Neural cell (in vitro differentiated cells): ENCODE measurements around the gene NUP62. TPM values are rescaled to one million over a fixed set of nuclear protein-coding genes. Genes with fewer than 3 reads are reported as not detected.

Experiments
- H2AFZ ChIP-seq: fragments of 200-600, 300-800 bp; sonication (generic), shearing (Covaris generic); 2 replicates; pipeline ENCODE4 v1.6.0; 2014; ENCODE audit warnings: low read depth, mild to moderate bottlenecking, antibody characterized with exemption, low read length, moderate library complexity
- H3F3A ChIP-seq: fragments of 200-600 bp; shearing (Covaris generic); 2 replicates; pipeline ENCODE4 v1.6.1; 2016; ENCODE audit warnings: mild to moderate bottlenecking, moderate library complexity, mixed read lengths, antibody characterized with exemption, low read length; ENCODE audit not compliant: insufficient read depth, poor library complexity, severe bottlenecking
- H3K27ac ChIP-seq: fragments of 200-600, 300-800 bp; sonication (generic), shearing (Covaris generic); 2 replicates; pipeline ENCODE4 v1.5.1; 2014; ENCODE audit warnings: mild to moderate bottlenecking, low read length, moderate library complexity
- H3K27me3 ChIP-seq: fragments of 300-800, 200-600 bp; sonication (generic), shearing (Covaris generic); 2 replicates; pipeline ENCODE4 v1.6.0; 2014; ENCODE audit warnings: mild to moderate bottlenecking, low read depth, low read length, moderate library complexity; ENCODE audit not compliant: insufficient read depth
- H3K36me3 ChIP-seq: fragments of 300-800, 200-600 bp; sonication (generic), shearing (Covaris generic); 2 replicates; pipeline ENCODE4 v1.5.1; 2014; ENCODE audit warnings: mild to moderate bottlenecking, antibody characterized with exemption, low read length, moderate library complexity; ENCODE audit not compliant: insufficient read depth
- H3K4me2 ChIP-seq: fragments of 300-800, 200-600 bp; sonication (generic), shearing (Covaris generic); 2 replicates; pipeline ENCODE4 v1.6.0; 2014; ENCODE audit warnings: mild to moderate bottlenecking, low read length
- H3K4me3 ChIP-seq: fragments of 300-800, 200-600 bp; sonication (generic), shearing (Covaris generic); 2 replicates; pipeline ENCODE4 v1.5.1; 2014; ENCODE audit warnings: mild to moderate bottlenecking, low read length, moderate library complexity
- H3K79me2 ChIP-seq: fragments of 200-600 bp; shearing (Covaris generic); replicated peaks from 2 replicates; pipeline ENCODE4 v1.6.0; 2014; ENCODE audit warnings: mild to moderate bottlenecking, low read length, moderate library complexity; ENCODE audit not compliant: insufficient read depth
- H3K9ac ChIP-seq: fragments of 300-800, 200-600 bp; sonication (generic), shearing (Covaris generic); 2 replicates; pipeline ENCODE4 v1.6.1; 2016; ENCODE audit warnings: mild to moderate bottlenecking, low read length, mixed read lengths
- H3K9me2 ChIP-seq: fragments of 200-600 bp; shearing (Covaris generic); 2 replicates; pipeline ENCODE4 v1.6.1; 2016; ENCODE audit warnings: mild to moderate bottlenecking, low read length, mixed read lengths; ENCODE audit not compliant: insufficient read depth
- H3K9me3 ChIP-seq: fragments of 200-600, 300-800 bp; sonication (generic), shearing (Covaris generic); 2 replicates; pipeline ENCODE4 v1.6.1; 2016; ENCODE audit warnings: mild to moderate bottlenecking, mixed run types, low read length, moderate library complexity, mixed read lengths
- H4K20me1 ChIP-seq: fragments of 200-600 bp; shearing (Covaris generic); 2 replicates; pipeline ENCODE4 v1.6.1; 2016; ENCODE audit warnings: mild to moderate bottlenecking, mixed run types; ENCODE audit not compliant: insufficient read depth
- EP300 ChIP-seq: fragments of 450-650 bp; conservative IDR thresholded peaks from 2 replicates; pipeline ENCODE4 v1.6.1; 2014; ENCODE audit warnings: antibody characterized with exemption, mild to moderate bottlenecking, moderate library complexity; ENCODE audit not compliant: poor library complexity, severe bottlenecking
- EZH2 ChIP-seq: fragments of 200-600, 300-800 bp; shearing (Covaris generic), sonication (generic); IDR thresholded peaks from 2 replicates; pipeline ENCODE4 v1.6.1; 2014; ENCODE audit warnings: antibody characterized with exemption, low read length, borderline replicate concordance, mild to moderate bottlenecking; ENCODE audit not compliant: insufficient read depth, poor library complexity, severe bottlenecking
- MXI1 ChIP-seq: fragments of 450-650 bp; conservative IDR thresholded peaks from 2 replicates; pipeline ENCODE4 v1.6.1; 2014; ENCODE audit warnings: antibody characterized with exemption, mild to moderate bottlenecking; ENCODE audit not compliant: poor library complexity, severe bottlenecking
- POLR2AphosphoS5 ChIP-seq: IDR thresholded peaks from 2 replicates; pipeline ENCODE4 v1.6.1; 2012
- RAD21 ChIP-seq: fragments of 450-650 bp; conservative IDR thresholded peaks from 2 replicates; pipeline ENCODE4 v1.6.1; 2014; ENCODE audit warnings: antibody characterized with exemption, mild to moderate bottlenecking, moderate library complexity
- SMC3 ChIP-seq: fragments of 450-650 bp; conservative IDR thresholded peaks from 2 replicates; pipeline ENCODE4 v1.6.1; 2014; ENCODE audit warnings: antibody characterized with exemption, mild to moderate bottlenecking, moderate library complexity; ENCODE audit not compliant: poor library complexity
- TAF1 ChIP-seq: IDR thresholded peaks from 2 replicates; pipeline ENCODE4 v1.6.1; 2012; ENCODE audit warnings: low read depth
- polyA plus RNA-seq: library from polyadenylated mRNA; depleted of rRNA; stranded (reverse); fragments of >200 nt; gene quantifications from 2 replicates; pipeline ENCODE4 v1.2.3, GENCODE V29; 2014
- TF ChIP-seq, protein P1 (sequence below): fragments of 450-650 bp; IDR thresholded peaks from 2 replicates; pipeline ENCODE4 v1.5.1; 2014; ENCODE audit warnings: antibody characterized with exemption, mild to moderate bottlenecking, moderate library complexity; ENCODE audit not compliant: poor library complexity, severe bottlenecking
- TF ChIP-seq, protein P2 (sequence below): IDR thresholded peaks from 2 replicates; pipeline ENCODE4 v1.6.1; 2012; ENCODE audit warnings: borderline replicate concordance

Gene NUP62
- polyA plus RNA-seq, 1 donor from 2014 or later, result 24.9 TPM

DNA sequence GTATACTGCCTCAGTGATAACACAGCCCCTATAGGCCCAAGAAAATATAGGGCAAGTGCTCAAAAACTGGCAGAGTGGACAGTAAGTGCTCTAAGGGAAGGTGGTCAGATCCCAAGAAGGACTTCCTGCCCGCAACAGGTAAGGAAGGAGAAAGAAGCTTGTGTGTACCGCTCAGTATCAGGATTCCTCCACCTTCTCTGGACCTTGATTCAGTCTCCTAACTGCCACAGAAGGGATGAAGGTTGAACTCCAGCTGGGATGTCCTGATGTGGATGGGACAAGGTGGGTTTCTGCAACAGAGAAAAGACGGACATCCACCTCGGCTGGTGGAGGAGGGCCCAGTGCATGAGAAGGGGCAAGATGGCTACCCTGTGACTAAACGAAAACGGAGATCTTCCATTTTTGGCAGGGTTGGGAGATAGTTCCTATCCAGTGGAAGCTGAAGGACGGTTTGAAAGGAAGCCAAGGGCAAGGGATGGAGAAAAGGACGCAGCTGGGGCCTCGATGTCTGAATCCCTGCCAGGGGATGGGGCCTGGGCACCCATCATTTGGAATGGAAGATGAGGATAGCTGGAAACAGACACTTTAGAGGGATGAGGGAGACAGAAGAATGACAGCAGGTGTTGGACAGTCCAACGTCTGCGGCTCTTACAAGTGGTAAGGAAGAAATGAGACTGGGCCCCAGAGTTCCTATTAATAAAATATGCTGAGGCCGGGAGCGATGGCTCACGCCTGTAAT is 1.6 kb downstream of the NUP62 start:
- Histone ChIP-seq H3K79me2 (peaks cover 59% of the 10 kb centered on the region), H3K9me3 (no peaks in the 10 kb centered on the region), H3K9me2 (no peaks in the 10 kb centered on the region), H3K9ac (no peak overlapping the region), H3K36me3 (no peaks in the 10 kb centered on the region), H3F3A (no peaks in the 10 kb centered on the region), H3K27me3 (no peaks in the 10 kb centered on the region), H2AFZ (no peak overlapping the region), H3K4me3 (peak overlapping the region; percentile 92), H3K27ac (no peak overlapping the region), H4K20me1 (no peaks in the 10 kb centered on the region), H3K4me2 (peak overlapping the region; percentile 48)
- TF ChIP-seq TAF1 (no peak), MXI1 (no peak), EP300 (no peak)
- TF ChIP-seq, protein P1, sequence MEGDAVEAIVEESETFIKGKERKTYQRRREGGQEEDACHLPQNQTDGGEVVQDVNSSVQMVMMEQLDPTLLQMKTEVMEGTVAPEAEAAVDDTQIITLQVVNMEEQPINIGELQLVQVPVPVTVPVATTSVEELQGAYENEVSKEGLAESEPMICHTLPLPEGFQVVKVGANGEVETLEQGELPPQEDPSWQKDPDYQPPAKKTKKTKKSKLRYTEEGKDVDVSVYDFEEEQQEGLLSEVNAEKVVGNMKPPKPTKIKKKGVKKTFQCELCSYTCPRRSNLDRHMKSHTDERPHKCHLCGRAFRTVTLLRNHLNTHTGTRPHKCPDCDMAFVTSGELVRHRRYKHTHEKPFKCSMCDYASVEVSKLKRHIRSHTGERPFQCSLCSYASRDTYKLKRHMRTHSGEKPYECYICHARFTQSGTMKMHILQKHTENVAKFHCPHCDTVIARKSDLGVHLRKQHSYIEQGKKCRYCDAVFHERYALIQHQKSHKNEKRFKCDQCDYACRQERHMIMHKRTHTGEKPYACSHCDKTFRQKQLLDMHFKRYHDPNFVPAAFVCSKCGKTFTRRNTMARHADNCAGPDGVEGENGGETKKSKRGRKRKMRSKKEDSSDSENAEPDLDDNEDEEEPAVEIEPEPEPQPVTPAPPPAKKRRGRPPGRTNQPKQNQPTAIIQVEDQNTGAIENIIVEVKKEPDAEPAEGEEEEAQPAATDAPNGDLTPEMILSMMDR, result no peak

DNA sequence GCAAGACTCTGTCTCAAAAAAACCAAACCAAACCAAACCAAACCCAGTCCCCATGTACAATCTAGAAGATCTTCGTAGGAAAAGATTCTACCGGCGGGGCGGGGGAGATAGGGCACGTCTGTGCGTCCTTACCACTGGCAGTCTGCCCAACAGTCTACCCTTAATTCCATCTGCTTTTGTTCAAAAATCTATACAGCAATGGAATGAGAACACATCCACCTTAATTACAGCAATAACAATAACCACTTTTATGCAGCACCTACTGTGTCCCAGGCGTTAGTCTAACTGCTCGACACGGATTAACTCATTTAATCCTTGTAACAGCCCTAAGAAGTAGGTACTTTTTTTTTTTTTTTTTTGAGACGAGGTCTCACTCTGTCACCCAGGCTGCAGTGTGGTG is 2.8 kb downstream of the NUP62 start:
- Histone ChIP-seq H3K36me3 (no peaks in the 10 kb centered on the region), H4K20me1 (no peaks in the 10 kb centered on the region), H3K27ac (no peak overlapping the region), H3K79me2 (peaks cover 64% of the 10 kb centered on the region), H2AFZ (no peak overlapping the region), H3K27me3 (no peaks in the 10 kb centered on the region), H3K9me3 (no peaks in the 10 kb centered on the region), H3F3A (no peaks in the 10 kb centered on the region), H3K4me2 (no peak overlapping the region), H3K4me3 (no peak overlapping the region), H3K9ac (no peak overlapping the region), H3K9me2 (no peaks in the 10 kb centered on the region)
- TF ChIP-seq RAD21 (no peak), EP300 (no peak), SMC3 (no peak), EZH2 (no peak), TAF1 (no peak), MXI1 (no peak), POLR2AphosphoS5 (no peak)
- TF ChIP-seq, protein P2, sequence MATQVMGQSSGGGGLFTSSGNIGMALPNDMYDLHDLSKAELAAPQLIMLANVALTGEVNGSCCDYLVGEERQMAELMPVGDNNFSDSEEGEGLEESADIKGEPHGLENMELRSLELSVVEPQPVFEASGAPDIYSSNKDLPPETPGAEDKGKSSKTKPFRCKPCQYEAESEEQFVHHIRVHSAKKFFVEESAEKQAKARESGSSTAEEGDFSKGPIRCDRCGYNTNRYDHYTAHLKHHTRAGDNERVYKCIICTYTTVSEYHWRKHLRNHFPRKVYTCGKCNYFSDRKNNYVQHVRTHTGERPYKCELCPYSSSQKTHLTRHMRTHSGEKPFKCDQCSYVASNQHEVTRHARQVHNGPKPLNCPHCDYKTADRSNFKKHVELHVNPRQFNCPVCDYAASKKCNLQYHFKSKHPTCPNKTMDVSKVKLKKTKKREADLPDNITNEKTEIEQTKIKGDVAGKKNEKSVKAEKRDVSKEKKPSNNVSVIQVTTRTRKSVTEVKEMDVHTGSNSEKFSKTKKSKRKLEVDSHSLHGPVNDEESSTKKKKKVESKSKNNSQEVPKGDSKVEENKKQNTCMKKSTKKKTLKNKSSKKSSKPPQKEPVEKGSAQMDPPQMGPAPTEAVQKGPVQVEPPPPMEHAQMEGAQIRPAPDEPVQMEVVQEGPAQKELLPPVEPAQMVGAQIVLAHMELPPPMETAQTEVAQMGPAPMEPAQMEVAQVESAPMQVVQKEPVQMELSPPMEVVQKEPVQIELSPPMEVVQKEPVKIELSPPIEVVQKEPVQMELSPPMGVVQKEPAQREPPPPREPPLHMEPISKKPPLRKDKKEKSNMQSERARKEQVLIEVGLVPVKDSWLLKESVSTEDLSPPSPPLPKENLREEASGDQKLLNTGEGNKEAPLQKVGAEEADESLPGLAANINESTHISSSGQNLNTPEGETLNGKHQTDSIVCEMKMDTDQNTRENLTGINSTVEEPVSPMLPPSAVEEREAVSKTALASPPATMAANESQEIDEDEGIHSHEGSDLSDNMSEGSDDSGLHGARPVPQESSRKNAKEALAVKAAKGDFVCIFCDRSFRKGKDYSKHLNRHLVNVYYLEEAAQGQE, result no peak
- TF ChIP-seq, protein P1, result no peak
